ENCODE data around the gene CAMK1G. TPM values are rescaled to one million over a fixed set of nuclear protein-coding genes. Genes with fewer than 3 reads are reported as not detected.

The CAMK1G gene
- total and polyA plus RNA-seq, 12 donors = 0.11 to 0.71 (median 0.21) TPM; not detected in 9

GRCh38 chr1:209565759-209566678, 17.5 kb upstream of the CAMK1G start:
- DNase-seq = peak; percentile 50 to 79
- intact Hi-C loops (cut with DNase I) = loop anchor here in 7 of 10 donors (5.0 to 10.0 kb wide), 5 partner anchors 211 to 421 kb away; no protein-coding TSS in a partner anchor
- H3K36me3 ChIP-seq = no peaks in the 10 kb centered on the region
- H3K27ac ChIP-seq = no peak overlapping the region
- no peak overlapping the region for H3K4me3 ChIP-seq
- 37 to 41% methylated on average over 15 of the region's 15 CpGs for WGBS, 2 donors
- no peaks in the 10 kb centered on the region for H3K9me3 ChIP-seq
- peaks cover 0 to 4% (median 0%) of the 10 kb centered on the region in 9 donors for H3K4me1 ChIP-seq
- TF ChIP-seq CTCF (IDR thresholded peaks at IDR 0.05) = peak; percentile 38 to 83 (median 76)
- ATAC-seq = peak; percentile 79 to 91 (median 88)
- peaks cover 0 to 32% (median 12%) of the 10 kb centered on the region in 7 donors for H3K27me3 ChIP-seq

DNA sequence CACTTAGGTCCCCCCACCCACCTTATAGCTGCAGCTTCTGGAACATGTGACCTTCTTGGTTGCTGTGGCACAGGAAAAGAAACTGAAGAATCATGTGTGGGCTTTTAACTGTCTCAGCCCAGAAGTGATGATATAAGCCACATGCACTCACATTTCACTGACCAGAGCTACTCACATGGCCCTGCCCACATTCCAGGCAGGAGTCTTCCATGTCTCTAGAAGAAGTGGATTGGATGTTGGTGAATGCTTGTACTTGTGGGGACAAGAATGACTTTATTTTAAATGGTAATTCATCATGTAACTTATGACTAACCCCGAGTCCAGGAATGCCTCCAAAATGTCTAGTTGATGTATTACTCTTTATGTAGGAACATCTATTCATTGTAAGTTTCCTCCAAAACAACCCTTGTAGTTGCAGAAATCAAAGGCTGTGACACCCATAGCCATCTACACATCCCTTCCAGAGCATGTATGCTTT, 15.8 kb upstream of the CAMK1G start:
- no peak for TF ChIP-seq CTCF (IDR thresholded peaks at IDR 0.05)
- Histone ChIP-seq H3K4me3 (no peak overlapping the region), H3K27me3 (peaks cover 0 to 27% (median 20%) of the 10 kb centered on the region in 7 donors), H3K27ac (no peak overlapping the region), H3K4me1 (peaks cover 0 to 4% (median 0%) of the 10 kb centered on the region in 9 donors), H3K36me3 (no peaks in the 10 kb centered on the region), H3K9me3 (no peaks in the 10 kb centered on the region)
- 65 to 66% methylated on average over 1 of the region's 1 CpG for WGBS, 2 donors
- ATAC-seq (no peak), DNase-seq (no peak)
- intact Hi-C loops (cut with DNase I) = loop anchor here in 7 of 10 donors (5.0 to 10.0 kb wide), 5 partner anchors 213 to 420 kb away; no protein-coding TSS in a partner anchor

- Histone ChIP-seq H3K27me3 (peaks cover 0 to 27% (median 12%) of the 10 kb centered on the region in 7 donors), H3K4me3 (peak overlapping the region in 1 of 10 donors; percentile 6)
- 13 to 17% methylated on average over 9 of the region's 9 CpGs for WGBS, 2 donors
Measured at GRCh38 chr1:209569455-209570207, 13.9 kb upstream of the CAMK1G start.

More at GRCh38 chr1:209569455-209570207, 13.9 kb upstream of the CAMK1G start:
- H3K9me3 ChIP-seq = no peaks in the 10 kb centered on the region
- DNase-seq (peak; percentile 63 to 66), ATAC-seq (peak in 7 of 8 donors; percentile 39 to 60 (median 50))
- H3K36me3 ChIP-seq = no peaks in the 10 kb centered on the region
- H3K27ac ChIP-seq = no peak overlapping the region
- peak; percentile 72 to 91 (median 89) for TF ChIP-seq CTCF (IDR thresholded peaks at IDR 0.05)
- H3K4me1 ChIP-seq = peaks cover 0 to 4% (median 0%) of the 10 kb centered on the region in 9 donors
- intact Hi-C loops (cut with DNase I) = loop anchor here in 8 of 10 donors (5.0 to 10.0 kb wide), 9 partner anchors 175 to 425 kb away; partner anchors contain the start of gene UTP25 (in 1 of the 8)

Measured in heart right ventricle (tissue), 16 donors.